Middle frontal gyrus (tissue), 1 donor: ENCODE results near the gene ASS1.

Source experiments
- DNase-seq: peaks from one replicate; pipeline ENCODE4 v3.0.0-alpha.2; 2015; ENCODE audit warnings: low spot score; ENCODE audit errors: extremely low spot score

Gene ASS1

GRCh38 chr9:130493476-130493875, 48.7 kb downstream of the ASS1 start:
- DNase-seq, result no peak

DNA sequence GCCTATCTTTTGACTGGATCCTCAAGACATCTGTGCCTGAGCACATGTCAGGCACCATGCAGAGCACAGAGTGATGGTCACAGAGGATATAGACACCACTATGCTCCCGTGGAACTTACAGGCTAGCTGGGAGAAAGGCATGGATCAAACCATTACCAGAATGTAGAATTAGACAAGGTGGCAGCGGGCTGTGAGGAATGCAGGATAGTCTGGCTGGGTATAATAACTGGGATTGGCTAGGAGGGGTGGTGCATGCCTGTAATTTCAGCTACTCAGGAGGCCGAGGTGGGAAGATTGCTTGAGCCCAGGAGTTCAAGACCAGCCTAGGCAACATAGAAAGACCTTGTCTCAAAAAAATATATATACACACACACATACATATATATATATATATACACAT, 50.3 kb downstream of the ASS1 start:
- DNase-seq, result no peak

- no peak for DNase-seq
Measured at GRCh38 chr9:130497139-130497538, 52.4 kb downstream of the ASS1 start.

DNA sequence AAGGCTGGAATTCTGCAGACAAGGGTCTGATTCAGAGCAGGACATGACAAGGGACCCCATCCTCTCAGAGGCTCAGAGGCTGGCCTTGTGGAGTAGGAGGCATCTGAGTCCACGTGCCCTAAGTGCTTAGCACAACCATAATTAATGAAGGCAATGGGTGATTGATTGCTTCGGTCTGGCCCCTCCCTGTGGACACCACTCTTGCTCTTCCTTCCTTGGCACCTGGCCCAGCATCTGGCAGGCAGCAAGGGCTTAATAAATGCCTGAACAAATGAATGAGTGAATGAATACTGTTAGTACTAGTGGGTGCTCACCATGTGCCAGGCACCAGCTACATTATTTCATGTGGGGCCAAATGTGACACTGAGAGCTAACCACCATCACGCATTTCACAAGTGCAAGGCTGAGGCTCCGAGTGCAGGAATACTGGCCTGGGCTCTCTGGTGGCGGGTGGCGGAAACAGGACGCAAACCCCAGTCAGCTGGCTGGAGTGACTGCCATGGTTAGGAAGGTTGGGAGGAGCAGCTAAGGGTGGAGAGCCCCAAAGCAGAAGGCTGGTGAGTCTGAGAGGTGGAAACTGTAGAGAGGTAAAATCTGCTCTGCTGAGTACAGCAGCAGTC, 53.6 kb downstream of the ASS1 start:
- no peak for DNase-seq

- DNase-seq, result no peak
Measured at GRCh38 chr9:130498918-130499698, 54.3 kb downstream of the ASS1 start.

GRCh38 chr9:130499804-130500263, 55.1 kb downstream of the ASS1 start:
- no peak for DNase-seq

DNA sequence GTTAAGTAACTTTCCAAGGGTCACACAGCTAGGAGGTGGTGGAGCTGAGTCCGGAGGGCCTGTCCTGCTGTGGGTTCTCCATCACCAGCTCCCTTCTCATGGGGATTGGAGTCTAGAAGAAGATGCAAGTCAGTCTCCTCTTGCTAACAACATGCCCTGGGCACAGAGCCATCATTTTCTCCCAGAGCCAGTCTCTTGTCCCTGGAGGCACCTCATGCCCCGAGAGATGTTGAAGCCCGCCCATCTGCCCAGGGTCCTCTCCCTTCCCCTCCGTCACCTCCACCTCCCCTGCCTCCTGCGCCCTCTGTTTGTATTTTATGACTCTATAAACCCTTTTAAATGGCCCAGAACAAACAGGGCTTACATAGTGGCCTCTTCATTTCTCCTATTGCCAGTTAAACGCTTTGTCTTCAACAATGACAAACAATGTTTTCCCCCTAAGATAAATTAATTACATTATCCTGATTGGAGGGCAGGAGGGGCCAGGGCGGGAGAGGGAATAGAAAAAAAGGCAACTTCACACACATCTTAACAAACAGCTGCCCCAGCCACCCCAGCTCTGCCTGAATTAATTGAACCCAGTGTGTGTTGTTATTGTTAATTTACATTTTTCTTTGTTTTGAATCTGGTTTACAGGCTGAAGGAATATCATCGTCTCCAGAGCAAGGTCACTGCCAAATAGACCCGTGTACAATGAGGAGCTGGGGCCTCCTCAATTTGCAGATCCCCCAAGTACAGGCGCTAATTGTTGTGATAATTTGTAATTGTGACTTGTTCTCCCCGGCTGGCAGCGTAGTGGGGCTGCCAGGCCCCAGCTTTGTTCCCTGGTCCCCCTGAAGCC, 55.8 kb downstream of the ASS1 start:
- DNase-seq, result no peak

DNA sequence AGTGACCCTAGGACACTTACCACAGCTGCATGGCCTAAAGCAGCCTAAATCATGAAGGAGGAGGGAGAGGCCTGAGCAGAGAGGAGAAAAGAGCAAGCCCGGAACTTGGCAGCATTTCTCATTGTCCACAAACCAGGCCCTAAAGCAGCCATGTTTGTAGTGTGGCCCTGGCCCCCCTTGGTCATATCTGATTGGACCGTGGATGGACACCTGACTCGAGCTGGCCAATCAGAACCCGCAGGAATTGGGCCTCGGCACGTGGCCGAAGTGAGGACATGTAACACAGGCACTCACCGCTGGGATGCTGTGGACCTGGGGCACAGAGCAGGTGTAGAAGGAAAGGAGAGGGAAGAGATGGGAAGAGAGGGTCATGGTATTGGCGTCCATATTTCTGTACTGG, 56.9 kb downstream of the ASS1 start:
- no peak for DNase-seq

GRCh38 chr9:130508218-130508617, 63.5 kb downstream of the ASS1 start:
- no peak for DNase-seq

- no peak for DNase-seq
Measured at GRCh38 chr9:130512199-130512598, 67.4 kb downstream of the ASS1 start.

DNA sequence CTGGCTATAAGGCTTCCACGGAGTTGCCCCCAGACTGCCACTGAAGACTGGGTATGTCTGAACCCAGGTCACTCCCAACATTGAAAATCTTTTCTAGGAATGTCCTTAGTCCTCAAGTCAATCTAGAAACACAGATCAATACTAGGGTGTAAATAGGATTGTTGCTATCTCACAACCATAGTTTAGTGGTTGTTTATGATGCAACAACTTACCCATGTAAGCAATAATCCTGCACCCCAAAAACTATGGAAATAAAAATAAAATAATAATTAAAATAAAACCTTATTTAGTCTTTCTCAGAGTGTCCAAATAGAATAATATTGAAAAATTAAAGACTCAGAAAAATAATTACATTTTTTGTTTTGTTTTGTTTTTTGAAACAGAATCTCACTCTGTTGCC, 68.3 kb downstream of the ASS1 start:
- DNase-seq, result no peak

DNA sequence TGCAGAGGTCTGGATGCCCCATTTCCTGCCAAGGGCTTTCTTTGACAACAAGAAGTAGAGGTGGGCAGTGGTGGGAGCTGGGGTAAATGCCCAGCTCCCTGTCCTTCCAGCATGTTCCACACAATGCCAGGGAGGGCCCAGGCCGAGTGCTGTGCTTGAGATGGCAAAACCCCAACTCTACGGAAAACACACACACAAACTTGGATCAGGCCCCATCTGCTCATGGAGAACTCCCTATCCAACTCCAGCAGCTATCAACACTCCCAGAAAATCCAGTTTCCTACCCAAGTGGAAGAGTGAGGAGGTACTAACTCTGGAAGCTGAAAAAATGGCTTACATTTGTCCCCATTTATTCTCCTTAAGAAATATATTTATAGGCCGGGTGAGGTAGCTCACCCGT, 73.5 kb downstream of the ASS1 start:
- no peak for DNase-seq

- no peak for DNase-seq
Measured at GRCh38 chr9:130518943-130519799, 74.4 kb downstream of the ASS1 start.

- no peak for DNase-seq
Measured at GRCh38 chr9:130519927-130520326, 75.2 kb downstream of the ASS1 start.

DNA sequence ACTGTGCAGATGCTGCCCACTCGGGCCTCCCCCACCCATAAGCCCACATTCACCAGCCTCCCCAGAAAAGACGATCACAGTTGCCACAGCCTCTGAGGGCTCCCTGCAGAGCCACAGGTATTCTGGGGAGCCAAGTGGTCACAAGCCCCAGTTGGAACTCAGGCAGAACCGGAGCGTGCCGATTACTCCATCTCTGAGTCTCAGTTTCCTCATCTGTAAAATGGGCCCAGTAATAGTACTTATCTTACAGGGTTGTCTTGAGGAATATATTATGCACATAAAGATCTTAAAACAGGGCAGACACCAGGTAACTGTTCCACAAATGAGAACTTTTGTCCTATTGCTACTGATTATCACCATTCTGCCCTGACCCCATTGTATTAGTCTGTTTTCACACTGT, 77.0 kb downstream of the ASS1 start:
- no peak for DNase-seq

DNA sequence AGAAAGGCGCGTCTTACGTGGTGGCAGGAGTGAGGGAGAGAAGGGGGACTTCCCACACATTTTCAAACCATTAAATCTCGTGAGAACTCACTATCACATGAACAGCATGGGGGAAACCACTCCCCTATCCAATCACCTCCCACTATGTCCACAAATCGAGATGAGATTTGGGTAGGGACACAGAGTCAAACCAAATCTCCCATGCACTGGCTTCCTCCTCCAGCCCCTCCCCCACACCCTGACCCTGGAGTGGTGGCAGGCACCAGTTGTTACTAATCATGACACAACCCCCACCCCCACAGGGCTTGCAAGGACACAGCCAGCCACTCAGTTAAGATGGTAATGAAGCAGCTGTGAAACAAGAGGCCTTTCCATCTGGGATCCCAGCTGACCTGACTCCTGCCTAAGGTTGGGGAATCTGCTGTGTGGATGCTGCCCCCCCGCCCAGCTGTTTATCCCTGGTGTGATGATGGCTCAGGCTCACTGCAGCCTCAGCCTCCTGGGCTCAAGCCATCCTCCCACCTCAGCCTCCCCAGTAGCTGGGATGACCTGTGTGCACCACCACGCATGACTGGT, 77.6 kb downstream of the ASS1 start:
- no peak for DNase-seq

- DNase-seq, result no peak
Measured at GRCh38 chr9:130523921-130524320, 79.2 kb downstream of the ASS1 start.

GRCh38 chr9:130526193-130526853, 81.6 kb downstream of the ASS1 start:
- no peak for DNase-seq

GRCh38 chr9:130526854-130527650, 82.3 kb downstream of the ASS1 start:
- DNase-seq, result no peak
